NCI-H2081 (cell line): Measurements from ENCODE around the gene GALK2.
A peak's percentile ranks its signal among the peaks of the same experiment; 100 is the strongest.

Experiments
- DNase-seq, 2 experiments: peaks; one replicate each; lab custom pipeline; 2025; lab: John Stamatoyannopoulos, UW

The GALK2 gene

GRCh38 chr15:49169880-49170597 lies at the start of gene GALK2:
Gene GALK2, plus strand, starts transcription at chr15:49170247. Its CDS starts 76 bp downstream, at chr15:49170323.
- peak; percentile 93 to 97 for DNase-seq

GRCh38 chr15:49120832-49121231 lies 49.2 kb upstream of the GALK2 start:
- DNase-seq = no peak

GRCh38 chr15:49121901-49122300 lies 48.1 kb upstream of the GALK2 start:
- DNase-seq = no peak

GRCh38 chr15:49122541-49123062 lies 47.4 kb upstream of the GALK2 start:
- DNase-seq = no peak

- DNase-seq = no peak
Measured at GRCh38 chr15:49124371-49124770, 45.7 kb upstream of the GALK2 start.

GRCh38 chr15:49131403-49131802 lies 38.6 kb upstream of the GALK2 start:
- no peak for DNase-seq

- no peak for DNase-seq
Measured at GRCh38 chr15:49134683-49135341, 35.2 kb upstream of the GALK2 start.

GRCh38 chr15:49135342-49135857 lies 34.6 kb upstream of the GALK2 start:
- DNase-seq = no peak

GRCh38 chr15:49135911-49136310 lies 34.1 kb upstream of the GALK2 start:
- DNase-seq = no peak

- DNase-seq = no peak
Measured at GRCh38 chr15:49137861-49138260, 32.2 kb upstream of the GALK2 start.

GRCh38 chr15:49145651-49146609 lies 24.1 kb upstream of the GALK2 start:
- DNase-seq = peak; percentile 54 to 60

GRCh38 chr15:49148298-49148697 lies 21.7 kb upstream of the GALK2 start:
- DNase-seq = no peak

- no peak for DNase-seq
Measured at GRCh38 chr15:49148727-49149126, 21.3 kb upstream of the GALK2 start.

- no peak for DNase-seq
Measured at GRCh38 chr15:49151831-49152230, 18.2 kb upstream of the GALK2 start.

- no peak for DNase-seq
Measured at GRCh38 chr15:49152552-49153312, 17.3 kb upstream of the GALK2 start.

- no peak for DNase-seq
Measured at GRCh38 chr15:49154359-49154758, 15.7 kb upstream of the GALK2 start.

GRCh38 chr15:49154799-49155109 lies 15.3 kb upstream of the GALK2 start:
- DNase-seq = no peak

GRCh38 chr15:49155110-49155833 lies 14.8 kb upstream of the GALK2 start, which contains the start of gene COPS2:
Gene COPS2, minus strand, starts transcription at chr15:49155599. Its CDS starts 21 bp downstream, at chr15:49155578.
- peak; percentile 96 to 99 for DNase-seq

GRCh38 chr15:49155834-49156627 lies 14.0 kb upstream of the GALK2 start:
- DNase-seq = no peak

- DNase-seq = no peak
Measured at GRCh38 chr15:49163678-49164077, 6.4 kb upstream of the GALK2 start.
